Vagina (tissue), 2 donors: ENCODE measurements around the gene IQGAP2.

Experiments
- CTCF ChIP-seq, 3 experiments: fragments of 450-650 bp in 2 of 3; fragments of 200-600 bp in 1 of 3; sonication (generic) in 1 of 3; IDR thresholded peaks; one replicate each; pipeline ENCODE4 v1.5.1; 2017 to 2019; ENCODE audit warnings: antibody characterized with exemption in 3 of 3, mild to moderate bottlenecking in 2 of 3, moderate library complexity in 2 of 3
- POLR2A ChIP-seq, 2 donors: fragments of 450-650 bp; IDR thresholded peaks; one replicate each; pipeline ENCODE4 v1.6.1; 2017; ENCODE audit warnings: antibody characterized with exemption in 2 of 2, mild to moderate bottlenecking in 2 of 2, moderate library complexity in 2 of 2
- POLR2AphosphoS5 ChIP-seq, 2 donors: sonication (generic); formaldehyde crosslinking; IDR thresholded peaks; one replicate each; pipeline ENCODE4 v1.9.0; 2017; ENCODE audit warnings: antibody characterized with exemption in 2 of 2, mild to moderate bottlenecking in 2 of 2, low read depth in 1 of 2; ENCODE audit not compliant: insufficient read depth in 1 of 2

- TF ChIP-seq CTCF (IDR thresholded peaks at IDR 0.05) = no peak
- peak in 1 of 2 donors; percentile 57 for TF ChIP-seq POLR2AphosphoS5 (IDR thresholded peaks at IDR 0.05; ENCODE audit: insufficient read depth in 1 of 2, low read depth in 1 of 2)
- TF ChIP-seq POLR2A (IDR thresholded peaks at IDR 0.05) = no peak
Measured at GRCh38 chr5:76372323-76373054, 30.6 kb upstream of the IQGAP2 start.
